Transverse colon (tissue), 3 donors: ENCODE results near the gene PPM1H.

Experiments used
- CTCF ChIP-seq, 5 experiments: fragments of 200-600 bp in 3 of 5; fragments of 450-650 bp in 2 of 5; sonication (generic) in 3 of 5; IDR thresholded peaks; 1 replicate in 2 of 5; 2 replicates in 3 of 5; pipeline ENCODE4 v1.5.1; 2016 to 2017; ENCODE audit warnings: antibody characterized with exemption in 5 of 5, inconsistent platforms in 3 of 5, mild to moderate bottlenecking in 2 of 5, moderate library complexity in 1 of 5
- EP300 ChIP-seq: sonication (generic); formaldehyde crosslinking; IDR thresholded peaks from one replicate; pipeline ENCODE4 v1.6.1; 2017; ENCODE audit warnings: antibody characterized with exemption, low read depth

GRCh38 chr12:62714181-62714773 lies 220.7 kb downstream of the PPM1H start:
- TF ChIP-seq CTCF (IDR thresholded peaks at IDR 0.05) (no peak), EP300 (no peak)
